Astrocyte (in vitro differentiated cells and primary cell): Measurements from ENCODE around the gene TPGS1. TPM values are rescaled to one million over a fixed set of nuclear protein-coding genes. Genes with fewer than 3 reads are reported as not detected.

Experiments used
- DNase-seq: peaks from one replicate; pipeline ENCODE4 v3.0.0-alpha.2; 2010; ENCODE audit warnings: low read depth
- FAIRE-seq: peaks from 2 replicates; lab custom pipeline; 2011; peaks lifted over from hg19 to GRCh38; lab: Jason Lieb, UNC
- H2AFZ ChIP-seq: 2 replicates; pipeline ENCODE4 v1.6.0; 2012; ENCODE audit warnings: low read depth, low read length, inconsistent platforms
- H3K27ac ChIP-seq: 2 replicates; pipeline ENCODE4 v1.5.1; 2011; ENCODE audit warnings: low read depth, low read length, inconsistent platforms
- H3K27me3 ChIP-seq: 2 replicates; pipeline ENCODE4 v1.6.0; 2011; ENCODE audit warnings: low read length, inconsistent platforms; ENCODE audit not compliant: insufficient read depth
- H3K36me3 ChIP-seq: 2 replicates; pipeline ENCODE4 v1.5.1; 2011; ENCODE audit warnings: low read length, inconsistent platforms; ENCODE audit not compliant: insufficient read depth
- H3K4me1 ChIP-seq: 2 replicates; pipeline ENCODE4 v1.5.1; 2011; ENCODE audit warnings: low read length, inconsistent platforms; ENCODE audit not compliant: insufficient read depth
- H3K4me2 ChIP-seq: 2 replicates; pipeline ENCODE4 v1.6.0; 2012; ENCODE audit warnings: low read length, inconsistent platforms
- H3K4me3 ChIP-seq: 2 replicates; pipeline ENCODE4 v1.5.1; 2011; ENCODE audit warnings: low read depth, mild to moderate bottlenecking, low read length, inconsistent platforms; ENCODE audit not compliant: insufficient read depth
- H3K79me2 ChIP-seq: 2 replicates; pipeline ENCODE4 v1.6.0; 2012; ENCODE audit warnings: mild to moderate bottlenecking, low read length, inconsistent platforms; ENCODE audit not compliant: insufficient read depth
- H3K9ac ChIP-seq: 2 replicates; pipeline ENCODE4 v1.6.0; 2012; ENCODE audit warnings: mild to moderate bottlenecking, low read length, inconsistent platforms
- H3K9me3 ChIP-seq: 2 replicates; pipeline ENCODE4 v1.5.1; 2012; ENCODE audit warnings: low read depth, mild to moderate bottlenecking, low read length, inconsistent platforms; ENCODE audit not compliant: insufficient read depth
- H4K20me1 ChIP-seq: 2 replicates; pipeline ENCODE4 v1.6.0; 2012; ENCODE audit warnings: low read length, inconsistent platforms; ENCODE audit not compliant: insufficient read depth
- H3K27ac Mint-ChIP-seq: one replicate; pipeline ENCODE4 v1.8.0; 2021; ENCODE audit warnings: mild to moderate bottlenecking, mixed read lengths; ENCODE audit not compliant: unreplicated experiment
- H3K27me3 Mint-ChIP-seq: one replicate; pipeline ENCODE4 v1.8.0; 2021; ENCODE audit warnings: low read depth, mixed read lengths; ENCODE audit not compliant: unreplicated experiment
- H3K36me3 Mint-ChIP-seq: one replicate; pipeline ENCODE4 v1.8.0; 2021; ENCODE audit warnings: low read depth, mixed read lengths; ENCODE audit not compliant: unreplicated experiment
- H3K4me1 Mint-ChIP-seq: one replicate; pipeline ENCODE4 v1.8.0; 2021; ENCODE audit warnings: low read depth, mixed read lengths; ENCODE audit not compliant: unreplicated experiment
- H3K4me3 Mint-ChIP-seq: one replicate; pipeline ENCODE4 v1.8.0; 2021; ENCODE audit warnings: mild to moderate bottlenecking, moderate library complexity, mixed read lengths; ENCODE audit not compliant: unreplicated experiment
- H3K9me3 Mint-ChIP-seq: one replicate; pipeline ENCODE4 v1.8.0; 2021; ENCODE audit warnings: mild to moderate bottlenecking, mixed read lengths; ENCODE audit not compliant: unreplicated experiment
- CTCF ChIP-seq: IDR thresholded peaks from 2 replicates; pipeline ENCODE4 v1.5.1; 2011; ENCODE audit warnings: low read depth, mild to moderate bottlenecking, inconsistent platforms, low read length, moderate library complexity; ENCODE audit not compliant: insufficient read depth
- EZH2 ChIP-seq: IDR thresholded peaks from 2 replicates; pipeline ENCODE4 v1.6.1; 2012; ENCODE audit warnings: mild to moderate bottlenecking, low read length, inconsistent platforms; ENCODE audit not compliant: insufficient read depth
- total RNA-seq: library from RNA; stranded (reverse); gene quantifications from 2 replicates; pipeline ENCODE4 v1.2.1, GENCODE V29; 2021

Gene TPGS1
- total RNA-seq, 1 donor from 2014 or later: 17.9 TPM

GRCh38 chr19:531009-531752 lies 23.9 kb downstream of the TPGS1 start:
- H3K27ac Mint-ChIP-seq: peak overlapping the region; percentile 26
- H3K4me1 ChIP-seq: peaks cover 28% of the 10 kb centered on the region
- H3K4me2 ChIP-seq: peak overlapping the region; percentile 92
- H3K36me3 Mint-ChIP-seq: peaks cover 3% of the 10 kb centered on the region
- H3K4me3 ChIP-seq: peak overlapping the region; percentile 76
- no peaks in the 10 kb centered on the region for H3K9me3 Mint-ChIP-seq
- H3K4me1 Mint-ChIP-seq: peaks cover 11% of the 10 kb centered on the region
- H2AFZ ChIP-seq: peak overlapping the region; percentile 93
- no peak for TF ChIP-seq EZH2
- TF ChIP-seq CTCF: no peak
- peaks cover 43% of the 10 kb centered on the region for H4K20me1 ChIP-seq
- FAIRE-seq (no peak), DNase-seq (peak; percentile 47)
- peak overlapping the region; percentile 70 for H3K27ac ChIP-seq
- H3K27me3 Mint-ChIP-seq: peaks cover 2% of the 10 kb centered on the region
- H3K4me3 Mint-ChIP-seq: peak overlapping the region; percentile 85
- H3K79me2 ChIP-seq: peaks cover 45% of the 10 kb centered on the region
- no peaks in the 10 kb centered on the region for H3K36me3 ChIP-seq
- H3K27me3 ChIP-seq: no peaks in the 10 kb centered on the region
- peak overlapping the region; percentile 85 for H3K9ac ChIP-seq
- no peaks in the 10 kb centered on the region for H3K9me3 ChIP-seq

GRCh38 chr19:531753-532560 lies 24.7 kb downstream of the TPGS1 start, which contains the start of gene CDC34:
Gene CDC34 (plus strand): TSS chr19:531760. CDS start chr19:531932, 172 bp downstream.
- H3K4me1 ChIP-seq: peaks cover 28% of the 10 kb centered on the region
- H3K9me3 ChIP-seq: no peaks in the 10 kb centered on the region
- no peak for FAIRE-seq
- H3K79me2 ChIP-seq: peaks cover 52% of the 10 kb centered on the region
- Mint-ChIP-seq H3K27me3 (no peaks in the 10 kb centered on the region), H3K9me3 (no peaks in the 10 kb centered on the region), H3K27ac (peak within 1 kb of the TSS; percentile 26), H3K4me3 (peak within 1 kb of the TSS; percentile 92), H3K4me1 (peaks cover 11% of the 10 kb centered on the region), H3K36me3 (peaks cover 3% of the 10 kb centered on the region)
- H2AFZ ChIP-seq: peak within 1 kb of the TSS; percentile 93
- no peak for DNase-seq
- peak within 1 kb of the TSS; percentile 74 for H3K27ac ChIP-seq
- H3K36me3 ChIP-seq: no peaks in the 10 kb centered on the region
- TF ChIP-seq CTCF: no peak
- TF ChIP-seq EZH2: no peak
- H3K27me3 ChIP-seq: no peaks in the 10 kb centered on the region
- H3K4me2 ChIP-seq: peak within 1 kb of the TSS; percentile 92
- peak within 1 kb of the TSS; percentile 76 for H3K4me3 ChIP-seq
- peak within 1 kb of the TSS; percentile 85 for H3K9ac ChIP-seq
- H4K20me1 ChIP-seq: peaks cover 51% of the 10 kb centered on the region
